ENCODE data around the gene FOSL2. TPM values are rescaled to one million over a fixed set of nuclear protein-coding genes. Genes with fewer than 3 reads are reported as not detected.
A peak's percentile ranks its signal among the peaks of the same experiment; 100 is the strongest.

Gene FOSL2
- total RNA-seq, 1 experiment from 2014 or later: 4.0 TPM

- H3K27ac Mint-ChIP-seq: no peak overlapping the region
- H3K9me3 Mint-ChIP-seq: no peaks in the 10 kb centered on the region
- no peak for TF ChIP-seq E2F1 (CRISPR knock-in tag; IDR thresholded peaks at IDR 0.05)
- peak; percentile 91 for TF ChIP-seq CTCF (IDR thresholded peaks at IDR 0.05)
- no peak for TF ChIP-seq ZNF532 (CRISPR knock-in tag; IDR thresholded peaks at IDR 0.05; ENCODE audit: borderline replicate concordance)
- H3K4me3 Mint-ChIP-seq: no peak overlapping the region
- DNase-seq (ENCODE audit: low spot score) (peak; percentile 87), ATAC-seq (peak; percentile 90)
- ChIA-PET POLR2A (no interaction called here), CTCF (interaction anchor here (0.5 to 1.4 kb wide), 19 partner anchors 14 to 749 kb away, joined by 3 to 6 read pairs (median 3); no protein-coding TSS in a partner anchor)
- peaks cover 4% of the 10 kb centered on the region; the same call in 1 of the 2 replicates for H3K4me1 Mint-ChIP-seq
- H3K36me3 Mint-ChIP-seq: no peaks in the 10 kb centered on the region
- H3K27me3 Mint-ChIP-seq (ENCODE audit: low read depth): no peaks in the 10 kb centered on the region
These were observed 60.0 kb downstream of the FOSL2 start for GRCh38 chr2:28452534-28453081.

GRCh38 chr2:28453396-28453795 is 60.7 kb downstream of the FOSL2 start:
- Mint-ChIP-seq H3K9me3 (no peaks in the 10 kb centered on the region), H3K36me3 (no peaks in the 10 kb centered on the region), H3K4me3 (no peak overlapping the region), H3K27ac (no peak overlapping the region), H3K4me1 (peaks cover 4% of the 10 kb centered on the region; the same call in 1 of the 2 replicates), H3K27me3 (ENCODE audit: low read depth) (no peaks in the 10 kb centered on the region)
- ChIA-PET CTCF (interaction anchor here (0.7 to 1.4 kb wide), 4 partner anchors 40 to 582 kb away, joined by 3 to 4 read pairs (median 4); no protein-coding TSS in a partner anchor), POLR2A (no interaction called here)
- ATAC-seq (no peak), DNase-seq (ENCODE audit: low spot score) (no peak)
- TF ChIP-seq ARID4B (CRISPR knock-in tag; IDR thresholded peaks at IDR 0.05; ENCODE audit: borderline replicate concordance): no peak
- no peak for TF ChIP-seq JAZF1 (CRISPR knock-in tag; IDR thresholded peaks at IDR 0.05)
- TF ChIP-seq GRHL2 (CRISPR knock-in tag; IDR thresholded peaks at IDR 0.05; ENCODE audit: insufficient replicate concordance, severe bottlenecking): no peak
- no peak for TF ChIP-seq E2F5 (CRISPR knock-in tag; IDR thresholded peaks at IDR 0.05)
- TF ChIP-seq ATF6 (CRISPR knock-in tag; IDR thresholded peaks at IDR 0.05): no peak
- TF ChIP-seq CDX4 (CRISPR knock-in tag; IDR thresholded peaks at IDR 0.05; ENCODE audit: borderline replicate concordance): no peak
- no peak for TF ChIP-seq PREB (CRISPR knock-in tag; IDR thresholded peaks at IDR 0.05; ENCODE audit: borderline replicate concordance)
- no peak for TF ChIP-seq ZNF423 (CRISPR knock-in tag; IDR thresholded peaks at IDR 0.05)
- no peak for TF ChIP-seq ZNF263 (CRISPR knock-in tag; IDR thresholded peaks at IDR 0.05; ENCODE audit: low read depth)
- TF ChIP-seq IRF2 (CRISPR knock-in tag; IDR thresholded peaks at IDR 0.05; ENCODE audit: borderline replicate concordance, low read depth): no peak
- TF ChIP-seq USF1 (CRISPR knock-in tag; IDR thresholded peaks at IDR 0.05): no peak
- TF ChIP-seq GTF2I (CRISPR knock-in tag; conservative IDR thresholded peaks at IDR 0.05): no peak
